Measurements from ENCODE around the gene SIPA1L3.

The SIPA1L3 gene

GRCh38 chr19:38199340-38199739 is 292.3 kb downstream of the SIPA1L3 start:
- Histone ChIP-seq H3K79me2 (ENCODE audit: low read length) (no peaks in the 10 kb centered on the region), H3K27me3 (replicated peaks; ENCODE audit: insufficient read depth, low read length) (no peaks in the 10 kb centered on the region), H3K9me3 (replicated peaks; ENCODE audit: insufficient read depth, low read length) (no peaks in the 10 kb centered on the region), H3K36me3 (replicated peaks; ENCODE audit: insufficient read depth, low read length) (no peaks in the 10 kb centered on the region), H3K4me1 (ENCODE audit: low read length) (no peaks in the 10 kb centered on the region), H3K4me2 (ENCODE audit: low read depth, low read length) (no peak overlapping the region), H4K20me1 (ENCODE audit: insufficient read depth, low read length) (no peaks in the 10 kb centered on the region), H3F3A (ENCODE audit: insufficient read depth, low read length) (no peaks in the 10 kb centered on the region), H2AFZ (ENCODE audit: low read length) (no peak overlapping the region), H3K9me2 (replicated peaks; ENCODE audit: insufficient read depth, low read length) (no peaks in the 10 kb centered on the region), H3K9ac (ENCODE audit: low read length) (no peak overlapping the region), H3K4me3 (ENCODE audit: low read length) (no peak overlapping the region), H3K27ac (ENCODE audit: low read length) (no peak overlapping the region)
- TF ChIP-seq EZH2phosphoT487 (IDR thresholded peaks at IDR 0.05; ENCODE audit: low read length) (no peak), EZH2 (optimal IDR thresholded peaks at IDR 0.05; ENCODE audit: low read depth, low read length) (no peak), CTCF (IDR thresholded peaks at IDR 0.05; ENCODE audit: low read length) (no peak)
- DNase-seq = no peak

GRCh38 chr19:38201731-38202130 is 294.7 kb downstream of the SIPA1L3 start:
- Histone ChIP-seq H3K4me1 (ENCODE audit: low read length) (no peaks in the 10 kb centered on the region), H3K27ac (ENCODE audit: low read length) (no peak overlapping the region), H3K9ac (ENCODE audit: low read length) (no peak overlapping the region), H3K79me2 (ENCODE audit: low read length) (no peaks in the 10 kb centered on the region), H4K20me1 (ENCODE audit: insufficient read depth, low read length) (no peaks in the 10 kb centered on the region), H3F3A (ENCODE audit: insufficient read depth, low read length) (no peaks in the 10 kb centered on the region), H3K4me2 (ENCODE audit: low read depth, low read length) (no peak overlapping the region), H3K27me3 (replicated peaks; ENCODE audit: insufficient read depth, low read length) (no peaks in the 10 kb centered on the region), H3K36me3 (replicated peaks; ENCODE audit: insufficient read depth, low read length) (no peaks in the 10 kb centered on the region), H2AFZ (ENCODE audit: low read length) (no peak overlapping the region), H3K9me2 (replicated peaks; ENCODE audit: insufficient read depth, low read length) (no peaks in the 10 kb centered on the region), H3K9me3 (replicated peaks; ENCODE audit: insufficient read depth, low read length) (no peaks in the 10 kb centered on the region), H3K4me3 (ENCODE audit: low read length) (no peak overlapping the region)
- no peak for DNase-seq
- TF ChIP-seq EZH2 (optimal IDR thresholded peaks at IDR 0.05; ENCODE audit: low read depth, low read length) = no peak
- TF ChIP-seq EZH2phosphoT487 (IDR thresholded peaks at IDR 0.05; ENCODE audit: low read length) = no peak
- no peak for TF ChIP-seq CTCF (IDR thresholded peaks at IDR 0.05; ENCODE audit: low read length)

- no peak overlapping the region for H3K9ac ChIP-seq (ENCODE audit: low read length)
- DNase-seq = no peak
- H2AFZ ChIP-seq (ENCODE audit: low read length) = no peak overlapping the region
- H3K9me2 ChIP-seq (replicated peaks; ENCODE audit: insufficient read depth, low read length) = no peaks in the 10 kb centered on the region
- no peak overlapping the region for H3K27ac ChIP-seq (ENCODE audit: low read length)
- no peaks in the 10 kb centered on the region for H3K36me3 ChIP-seq (replicated peaks; ENCODE audit: insufficient read depth, low read length)
- no peaks in the 10 kb centered on the region for H3K27me3 ChIP-seq (replicated peaks; ENCODE audit: insufficient read depth, low read length)
- H3K4me3 ChIP-seq (ENCODE audit: low read length) = no peak overlapping the region
- H3K4me1 ChIP-seq (ENCODE audit: low read length) = no peaks in the 10 kb centered on the region
- H3F3A ChIP-seq (ENCODE audit: insufficient read depth, low read length) = no peaks in the 10 kb centered on the region
- no peak for TF ChIP-seq CTCF (IDR thresholded peaks at IDR 0.05; ENCODE audit: low read length)
- TF ChIP-seq EZH2 (optimal IDR thresholded peaks at IDR 0.05; ENCODE audit: low read depth, low read length) = no peak
- TF ChIP-seq EZH2phosphoT487 (IDR thresholded peaks at IDR 0.05; ENCODE audit: low read length) = no peak
- H4K20me1 ChIP-seq (ENCODE audit: insufficient read depth, low read length) = no peaks in the 10 kb centered on the region
- no peak overlapping the region for H3K4me2 ChIP-seq (ENCODE audit: low read depth, low read length)
- no peaks in the 10 kb centered on the region for H3K79me2 ChIP-seq (ENCODE audit: low read length)
- no peaks in the 10 kb centered on the region for H3K9me3 ChIP-seq (replicated peaks; ENCODE audit: insufficient read depth, low read length)
Measured at GRCh38 chr19:38202504-38202903, 295.5 kb downstream of the SIPA1L3 start.
